HepG2 (cell line): ENCODE data around the gene SLC4A8. TPM values are rescaled to one million over a fixed set of nuclear protein-coding genes. Genes with fewer than 3 reads are reported as not detected.

Experiments
- ATAC-seq: fragments of 200-7000 bp; cut with Tn5 transposase; 3 replicates; pipeline ENCODE4 v1.9.1; 2020; ENCODE audit warnings: mild to moderate bottlenecking, moderate library complexity
- BruUV-seq: library from RNA; stranded (reverse); fragments of 400-500 nt; replicated peaks from 2 replicates; lab custom pipeline; 2021; lab: Mats Ljungman, UMichigan
- CTCF ChIA-PET: fragments of 300-600 bp; formaldehyde crosslinking; extraction: SDS; loops from one replicate; lab custom pipeline; 2021; ENCODE audit warnings: low total read pairs, inconsistent platforms, low intra/inter-chr PET ratio; lab: Yijun Ruan, JAX
- POLR2A ChIA-PET: fragments of 350-600 bp; sonication (Branson Sonifier 250); formaldehyde crosslinking; loops from one replicate; lab custom pipeline; 2020; ENCODE audit warnings: antibody characterized with exemption, inconsistent platforms; lab: Yijun Ruan, JAX
- DNase-seq: peaks from one replicate; pipeline ENCODE4 v3.0.0-alpha.2; 2015; ENCODE audit warnings: low spot score
- FAIRE-seq: peaks from 3 replicates; lab custom pipeline; 2011; peaks lifted over from hg19 to GRCh38; lab: Jason Lieb, UNC
- H2AFZ ChIP-seq: one replicate; pipeline ENCODE4 v1.6.1; 2011; ENCODE audit warnings: low read length, inconsistent platforms
- H3K27ac ChIP-seq: fragments of 300-600 bp; 3 replicates; pipeline ENCODE4 v1.8.0; 2011; ENCODE audit warnings: mixed run types, mild to moderate bottlenecking, mixed read lengths, low read length, inconsistent platforms; ENCODE audit not compliant: insufficient read depth; ENCODE audit errors: extremely low read length
- H3K27me3 ChIP-seq, 2 experiments: fragments of 200-600 bp in 1 of 2; 2 replicates in 1 of 2; 3 replicates in 1 of 2; pipeline versions ENCODE4 v1.6.0 to v1.8.0; 2011; ENCODE audit warnings: low read length in 2 of 2, mild to moderate bottlenecking in 2 of 2, moderate library complexity in 2 of 2, inconsistent platforms in 1 of 2; ENCODE audit not compliant: insufficient read depth in 2 of 2, control insufficient read depth in 1 of 2
- H3K36me3 ChIP-seq, 2 experiments: fragments of 200-600 bp in 1 of 2; replicated peaks in 1 of 2; 2 replicates in 1 of 2; 3 replicates in 1 of 2; pipeline versions ENCODE4 v1.5.1 to v1.8.0; 2011; ENCODE audit warnings: low read length in 2 of 2, inconsistent platforms in 1 of 2; ENCODE audit not compliant: insufficient read depth in 2 of 2, control insufficient read depth in 1 of 2
- H3K4me1 ChIP-seq: 2 replicates; pipeline ENCODE4 v1.5.1; 2012; ENCODE audit warnings: low read length, inconsistent platforms; ENCODE audit not compliant: insufficient read depth
- H3K4me2 ChIP-seq: 2 replicates; pipeline ENCODE4 v1.6.0; 2011; ENCODE audit warnings: low read depth, low read length, inconsistent platforms
- H3K4me3 ChIP-seq, 3 experiments: fragments of 200-600 bp in 1 of 3; sonication (generic), shearing (Covaris generic) in 1 of 3; replicated peaks in 1 of 3; 2 replicates each; pipeline ENCODE4 v1.5.1; 2011 to 2016; ENCODE audit warnings: low read length in 3 of 3, inconsistent platforms in 2 of 3, low read depth in 2 of 3, mild to moderate bottlenecking in 2 of 3, control low read depth in 1 of 3, mixed read lengths in 1 of 3; ENCODE audit not compliant: insufficient read depth in 1 of 3
- H3K79me2 ChIP-seq: one replicate; pipeline ENCODE4 v1.6.1; 2011; ENCODE audit warnings: low read length, inconsistent platforms; ENCODE audit not compliant: insufficient read depth
- H3K9ac ChIP-seq: 2 replicates; pipeline ENCODE4 v1.6.0; 2011; ENCODE audit warnings: mild to moderate bottlenecking, low read depth, low read length, inconsistent platforms; ENCODE audit not compliant: insufficient read depth
- H3K9me3 ChIP-seq: 2 replicates; pipeline ENCODE4 v1.5.1; 2012; ENCODE audit warnings: mild to moderate bottlenecking, low read length
- H4K20me1 ChIP-seq: 2 replicates; pipeline ENCODE4 v1.6.0; 2011; ENCODE audit warnings: inconsistent platforms, mild to moderate bottlenecking, low read length, moderate library complexity; ENCODE audit not compliant: insufficient read depth
- E2F1 ChIP-seq: sonication (generic); formaldehyde crosslinking; IDR thresholded peaks from 2 replicates; pipeline ENCODE4 v1.5.0; 2020; ENCODE audit warnings: missing genetic modification reagents
- GTF2F1 ChIP-seq: fragments of 150-350 bp; IDR thresholded peaks from 2 replicates; pipeline ENCODE4 v1.6.1; 2014; ENCODE audit warnings: low read length
- JUN ChIP-seq: sonication (generic); formaldehyde crosslinking; IDR thresholded peaks from 2 replicates; pipeline ENCODE4 v1.4.0; 2020; ENCODE audit warnings: mild to moderate bottlenecking, missing genetic modification reagents
- MAFG ChIP-seq: sonication (generic); formaldehyde crosslinking; IDR thresholded peaks from 2 replicates; pipeline ENCODE4 v1.5.1; 2020; ENCODE audit warnings: mild to moderate bottlenecking, missing genetic modification reagents
- NFE2L2 ChIP-seq: fragments of 150-350 bp; IDR thresholded peaks from 2 replicates; pipeline ENCODE4 v1.6.1; 2014; ENCODE audit warnings: low read length
- POLR2AphosphoS2 ChIP-seq: IDR thresholded peaks from 2 replicates; pipeline ENCODE4 v1.6.1; 2011; ENCODE audit warnings: low read depth, low read length, improper control_type of control experiment
- POLR2AphosphoS5 ChIP-seq: IDR thresholded peaks from 2 replicates; pipeline ENCODE4 v1.6.1; 2012; ENCODE audit warnings: low read depth, low read length
- RAD21 ChIP-seq: fragments of 450-650 bp; formaldehyde crosslinking; IDR thresholded peaks from 2 replicates; pipeline ENCODE4 v1.5.0; 2020; ENCODE audit warnings: mild to moderate bottlenecking
- RFXAP ChIP-seq: sonication (generic); formaldehyde crosslinking; IDR thresholded peaks from 2 replicates; pipeline ENCODE4 v1.4.0; 2020; ENCODE audit warnings: missing genetic modification reagents, borderline replicate concordance
- SMAD9 ChIP-seq: sonication (generic); formaldehyde crosslinking; IDR thresholded peaks from 2 replicates; pipeline ENCODE4 v1.5.1; 2020; ENCODE audit warnings: mild to moderate bottlenecking, missing genetic modification reagents
- ZNF160 ChIP-seq: sonication (generic); formaldehyde crosslinking; IDR thresholded peaks from 2 replicates; pipeline ENCODE4 v1.8.0; 2022; ENCODE audit warnings: mild to moderate bottlenecking, inconsistent platforms, missing genetic modification reagents
- ZNF687 ChIP-seq: sonication (generic); formaldehyde crosslinking; IDR thresholded peaks from 2 replicates; pipeline ENCODE4 v1.5.1; 2020; ENCODE audit warnings: mild to moderate bottlenecking, missing genetic modification reagents, moderate library complexity
- ZNF713 ChIP-seq: sonication (generic); formaldehyde crosslinking; IDR thresholded peaks from 2 replicates; pipeline ENCODE4 v1.4.0; 2020; ENCODE audit warnings: mild to moderate bottlenecking, missing genetic modification reagents
- WGBS: methylation state at CpG from one replicate; pipeline ENCODE4 v1.1.6; 2017; ENCODE audit warnings: low lambda C conversion rate; 5-methylcytosine and 5-hydroxymethylcytosine counted together
- in situ Hi-C: cut with HindIII; loops from 2 replicates; pipeline ENCODE4 v1.10.0; 2017; ENCODE audit warnings: low pct_unique_long_range_greater_than_20kb; ENCODE audit not compliant: extremely low pct_ligation_motif_present
- intact Hi-C: fragments of 100-400 bp; cut with micrococcal nuclease; formaldehyde crosslinking; loops from one replicate; pipeline ENCODE4 v1.10.0; 2022; ENCODE audit not compliant: unreplicated experiment
- polyA plus RNA-seq, 8 experiments: library from polyadenylated mRNA; depleted of rRNA in 3 of 8; stranded (reverse) in 7 of 8; unstranded in 1 of 8; fragments of >200 nt; fragmentation: Illumina TruSeq in 4 of 8; extraction: Trizol in 4 of 8; gene quantifications; 2 replicates each; pipeline versions ENCODE4 v1.2.1 to v1.2.3, GENCODE V29; 2011 to 2016; ENCODE audit warnings: low read depth in 4 of 8, missing spikeins in 1 of 8, mixed read lengths in 1 of 8; ENCODE audit not compliant: insufficient read depth in 1 of 8
- total RNA-seq, 5 experiments: library from RNA; depleted of rRNA; stranded (reverse); fragments of >200 nt; fragmentation: Illumina TruSeq; extraction: Trizol; gene quantifications; 2 replicates each; pipeline ENCODE4 v1.2.3, GENCODE V29; 2016; ENCODE audit warnings: low read depth in 1 of 5

The SLC4A8 gene
- total and polyA plus RNA-seq, 2 of the 13 experiments (the other 11 are each of a cell fraction or from before 2014, with no cell fraction given), result under 0.01 to 0.07 TPM

DNA sequence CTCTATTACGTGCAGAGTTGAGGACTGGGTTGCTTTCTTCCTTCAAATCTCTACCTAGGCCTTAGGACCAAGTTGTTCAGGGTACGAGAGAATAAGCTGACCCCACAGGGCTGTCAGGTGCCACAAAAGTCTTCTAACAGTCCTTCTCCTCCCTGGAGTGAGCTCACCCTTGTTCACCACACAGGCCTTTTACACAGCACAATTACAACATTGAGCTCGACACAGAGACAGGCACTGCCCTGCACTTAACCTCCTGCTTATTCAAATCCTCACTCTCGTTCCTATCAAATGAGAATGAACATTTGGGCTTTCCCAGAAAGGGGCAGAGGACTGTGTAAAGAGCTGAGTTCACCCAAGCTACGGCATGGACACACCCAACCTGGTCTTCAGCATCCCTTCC lies 35.8 kb upstream of the SLC4A8 start (continued):
- TF ChIP-seq GTF2F1, result no peak
- TF ChIP-seq MAFG (CRISPR knock-in tag), result no peak
- no peak for TF ChIP-seq POLR2AphosphoS2
- no peak for TF ChIP-seq ZNF713 (CRISPR knock-in tag)

DNA sequence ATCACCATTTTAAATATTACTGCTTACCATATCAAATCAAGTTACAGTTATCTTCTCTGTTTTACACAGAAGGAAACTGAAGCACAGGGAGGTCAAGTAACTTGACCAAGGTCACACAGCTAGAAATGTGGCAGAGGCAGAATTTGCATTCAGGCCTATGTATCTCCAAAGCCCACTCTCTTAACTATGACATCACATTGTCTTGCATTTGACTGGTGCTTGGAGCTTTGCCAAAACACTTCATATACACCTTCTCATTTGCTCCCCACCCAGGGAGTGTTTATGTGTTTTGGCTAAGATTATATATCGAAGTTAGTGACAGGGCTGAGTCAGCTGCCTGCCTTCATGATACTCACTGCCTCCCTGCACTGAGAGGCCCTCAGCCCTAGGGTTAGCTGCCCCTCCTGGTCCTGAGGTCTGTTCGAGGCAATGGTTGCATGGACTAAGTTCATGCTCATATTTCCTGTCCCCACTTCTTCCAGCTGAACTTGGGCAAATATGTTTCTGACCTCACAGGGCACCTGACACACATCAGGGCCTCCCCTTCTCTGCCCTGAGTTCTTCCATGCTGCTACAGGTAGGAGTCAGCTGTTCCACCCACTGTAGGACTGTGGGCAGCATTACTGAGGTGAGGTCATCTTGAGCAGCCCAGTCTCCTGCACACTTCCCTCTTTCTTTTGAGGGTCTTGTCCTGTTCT lies 35.2 kb upstream of the SLC4A8 start:
- Histone ChIP-seq H3K4me1 (peaks cover 8% of the 10 kb centered on the region; the same call in 1 of the 2 replicates), H3K36me3 (no peaks in the 10 kb centered on the region), H3K27ac (no peak overlapping the region), H3K27me3 (peaks cover 5 to 26% of the 10 kb centered on the region in 2 experiments; a peak in 3 of 5 replicates), H3K79me2 (no peaks in the 10 kb centered on the region), H3K9ac (no peak overlapping the region), H4K20me1 (no peaks in the 10 kb centered on the region), H3K4me3 (no peak overlapping the region), H3K9me3 (no peaks in the 10 kb centered on the region), H2AFZ (no peak overlapping the region), H3K4me2 (no peak overlapping the region)
- ChIA-PET POLR2A (no interaction called here), CTCF (no interaction called here)
- no TSS peak for BruUV-seq
- intact Hi-C loops (no loop called here), in situ Hi-C loops (no loop called here)
- DNase-seq, result no peak
- WGBS, result 88% methylated on average over 1 of the region's 2 CpGs
- no peak for ATAC-seq
- TF ChIP-seq NFE2L2, result no peak
- no peak for TF ChIP-seq ZNF160
- no peak for TF ChIP-seq RFXAP (CRISPR knock-in tag)
- TF ChIP-seq RAD21 (CRISPR knock-in tag), result no peak
- TF ChIP-seq ZNF687 (CRISPR knock-in tag), result no peak
- TF ChIP-seq E2F1, result no peak
- no peak for TF ChIP-seq JUN (CRISPR knock-in tag)
- no peak for TF ChIP-seq POLR2AphosphoS5
- no peak for TF ChIP-seq SMAD9 (CRISPR knock-in tag)
- no peak for FAIRE-seq
